ENCODE measurements around the gene TASOR2.

The TASOR2 gene

GRCh38 chr10:5684318-5684970 lies at the start of gene TASOR2:
Gene TASOR2, plus strand, starts transcription at chr10:5684838. Its CDS starts 35,805 bp downstream, at chr10:5720643.
- DNase-seq (ENCODE audit: low read depth in 2 of 2) = peak; percentile 97 to 98

- DNase-seq (ENCODE audit: low read depth in 2 of 2) = no peak
Observed at GRCh38 chr10:5634918-5635317, 49.7 kb upstream of the TASOR2 start.

GRCh38 chr10:5638494-5638893 lies 46.1 kb upstream of the TASOR2 start:
- DNase-seq (ENCODE audit: low read depth in 2 of 2) = no peak

- no peak for DNase-seq (ENCODE audit: low read depth in 2 of 2)
Observed at GRCh38 chr10:5639066-5639465, 45.6 kb upstream of the TASOR2 start.

GRCh38 chr10:5640036-5640435 lies 44.6 kb upstream of the TASOR2 start:
- DNase-seq (ENCODE audit: low read depth in 2 of 2) = no peak

GRCh38 chr10:5640501-5640900 lies 44.1 kb upstream of the TASOR2 start:
- DNase-seq (ENCODE audit: low read depth in 2 of 2) = no peak

GRCh38 chr10:5641501-5641900 lies 43.1 kb upstream of the TASOR2 start:
- DNase-seq (ENCODE audit: low read depth in 2 of 2) = no peak

- no peak for DNase-seq (ENCODE audit: low read depth in 2 of 2)
Observed at GRCh38 chr10:5643346-5644067, 41.1 kb upstream of the TASOR2 start.

- DNase-seq (ENCODE audit: low read depth in 2 of 2) = no peak
Observed at GRCh38 chr10:5644930-5645329, 39.7 kb upstream of the TASOR2 start.

- DNase-seq (ENCODE audit: low read depth in 2 of 2) = no peak
Observed at GRCh38 chr10:5645375-5645774, 39.3 kb upstream of the TASOR2 start.

- DNase-seq (ENCODE audit: low read depth in 2 of 2) = no peak
Observed at GRCh38 chr10:5645944-5646617, 38.6 kb upstream of the TASOR2 start.

GRCh38 chr10:5647507-5648240 lies 37.0 kb upstream of the TASOR2 start:
- no peak for DNase-seq (ENCODE audit: low read depth in 2 of 2)

GRCh38 chr10:5648494-5649457 lies 35.9 kb upstream of the TASOR2 start:
- no peak for DNase-seq (ENCODE audit: low read depth in 2 of 2)

GRCh38 chr10:5649746-5650145 lies 34.9 kb upstream of the TASOR2 start:
- no peak for DNase-seq (ENCODE audit: low read depth in 2 of 2)

- DNase-seq (ENCODE audit: low read depth in 2 of 2) = no peak
Observed at GRCh38 chr10:5650664-5651387, 33.8 kb upstream of the TASOR2 start.

- DNase-seq (ENCODE audit: low read depth in 2 of 2) = no peak
Observed at GRCh38 chr10:5651388-5651764, 33.3 kb upstream of the TASOR2 start.

- DNase-seq (ENCODE audit: low read depth in 2 of 2) = no peak
Observed at GRCh38 chr10:5652746-5653145, 31.9 kb upstream of the TASOR2 start.

- no peak for DNase-seq (ENCODE audit: low read depth in 2 of 2)
Observed at GRCh38 chr10:5654218-5654755, 30.4 kb upstream of the TASOR2 start.

- DNase-seq (ENCODE audit: low read depth in 2 of 2) = no peak
Observed at GRCh38 chr10:5655121-5655520, 29.5 kb upstream of the TASOR2 start.

Measured in stimulated activated CD8-positive, alpha-beta memory T cell treated with anti-CD3 and anti-CD28 coated beads, Interleukin-15, amount 100 ng/mL, for 48 hours (primary cell).